Stimulated activated CD8-positive, alpha-beta memory T cell treated with anti-CD3 and anti-CD28 coated beads, Interleukin-15, amount 100 ng/mL, for 24 hours (primary cell): Measurements from ENCODE around the gene ACVR1B.

Source experiments
- DNase-seq: peaks from one replicate; pipeline ENCODE4 v3.0.0-alpha.2; 2020; ENCODE audit warnings: low read depth

ACVR1B gene

DNA sequence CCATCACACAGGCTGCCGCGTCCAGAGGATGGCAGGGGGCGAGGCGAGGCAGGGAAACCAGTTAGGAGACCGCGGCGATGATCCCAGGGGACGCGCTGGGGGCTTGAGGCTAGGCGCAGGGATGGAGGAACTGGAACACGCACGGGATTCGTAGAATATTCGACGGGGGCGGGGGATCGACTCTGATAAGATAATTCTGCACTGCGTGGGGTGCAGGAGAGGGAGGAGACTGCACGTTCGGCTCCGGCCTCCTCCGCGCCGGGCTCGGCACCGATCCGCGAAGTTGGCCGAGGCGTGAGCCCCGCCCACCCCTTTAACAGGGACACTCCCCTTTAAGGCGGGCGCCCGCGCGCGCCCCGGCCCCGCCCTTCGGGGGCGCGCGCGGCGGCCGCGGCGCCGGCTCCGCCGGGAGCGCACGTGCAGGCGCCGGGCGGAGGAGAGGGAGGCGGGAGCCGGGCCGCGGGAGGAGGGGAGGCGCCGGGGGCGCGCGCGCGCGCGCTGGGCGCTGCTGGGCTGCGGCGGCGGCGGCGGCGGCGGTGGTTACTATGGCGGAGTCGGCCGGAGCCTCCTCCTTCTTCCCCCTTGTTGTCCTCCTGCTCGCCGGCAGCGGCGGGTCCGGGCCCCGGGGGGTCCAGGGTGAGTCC lies at the start of gene ACVR1B:
TSS of gene ACVR1B (plus strand) at position 501 of the 644 bp plus-strand sequence. CDS start at position 546, 45 bp downstream.
- DNase-seq = peak; percentile 67

DNA sequence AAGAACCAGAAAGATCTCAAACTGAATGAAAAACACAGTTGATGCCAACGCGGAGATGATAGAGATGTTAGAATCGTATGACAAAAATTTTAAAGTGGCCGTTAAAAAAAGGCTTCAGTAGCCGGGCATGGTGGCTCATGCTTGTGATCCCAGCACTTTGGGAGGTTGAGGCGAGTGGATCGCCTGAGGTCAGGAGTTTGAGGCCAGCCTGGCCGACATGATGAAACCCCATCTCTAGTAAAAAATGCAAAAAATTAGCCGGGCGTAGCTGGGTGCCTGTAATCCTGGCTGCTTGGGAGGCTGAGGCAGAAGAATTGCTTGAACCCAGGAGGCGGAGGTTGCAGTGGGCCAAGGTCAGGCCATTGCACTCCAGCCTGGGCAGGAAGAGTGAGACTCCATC lies 49.6 kb upstream of the ACVR1B start:
- DNase-seq = no peak

DNA sequence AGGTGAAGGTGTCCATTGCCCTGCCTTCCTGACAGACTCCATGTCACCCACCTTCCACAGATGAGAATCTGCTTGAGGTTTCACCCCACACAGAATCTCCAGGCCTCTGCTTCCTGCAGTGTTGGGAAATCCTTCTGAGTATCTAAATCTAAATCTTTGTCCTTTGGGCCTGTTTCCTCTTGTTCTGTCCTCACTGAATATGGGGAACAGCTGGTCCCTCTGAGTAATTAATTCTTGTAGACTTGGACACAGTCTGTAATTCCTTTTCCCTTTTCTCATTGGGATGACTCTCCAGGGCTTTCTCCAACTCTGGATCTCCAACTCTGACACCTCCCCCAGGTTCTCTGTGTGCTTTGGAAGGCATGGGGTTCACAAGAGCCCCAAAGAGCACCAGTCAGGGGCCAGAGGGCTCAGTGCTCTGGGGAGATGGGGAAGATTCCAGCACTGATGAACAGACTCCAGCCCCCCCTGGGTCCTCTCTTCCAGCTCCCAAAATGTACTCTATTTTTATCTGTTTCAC lies 46.5 kb upstream of the ACVR1B start:
- DNase-seq = no peak

DNA sequence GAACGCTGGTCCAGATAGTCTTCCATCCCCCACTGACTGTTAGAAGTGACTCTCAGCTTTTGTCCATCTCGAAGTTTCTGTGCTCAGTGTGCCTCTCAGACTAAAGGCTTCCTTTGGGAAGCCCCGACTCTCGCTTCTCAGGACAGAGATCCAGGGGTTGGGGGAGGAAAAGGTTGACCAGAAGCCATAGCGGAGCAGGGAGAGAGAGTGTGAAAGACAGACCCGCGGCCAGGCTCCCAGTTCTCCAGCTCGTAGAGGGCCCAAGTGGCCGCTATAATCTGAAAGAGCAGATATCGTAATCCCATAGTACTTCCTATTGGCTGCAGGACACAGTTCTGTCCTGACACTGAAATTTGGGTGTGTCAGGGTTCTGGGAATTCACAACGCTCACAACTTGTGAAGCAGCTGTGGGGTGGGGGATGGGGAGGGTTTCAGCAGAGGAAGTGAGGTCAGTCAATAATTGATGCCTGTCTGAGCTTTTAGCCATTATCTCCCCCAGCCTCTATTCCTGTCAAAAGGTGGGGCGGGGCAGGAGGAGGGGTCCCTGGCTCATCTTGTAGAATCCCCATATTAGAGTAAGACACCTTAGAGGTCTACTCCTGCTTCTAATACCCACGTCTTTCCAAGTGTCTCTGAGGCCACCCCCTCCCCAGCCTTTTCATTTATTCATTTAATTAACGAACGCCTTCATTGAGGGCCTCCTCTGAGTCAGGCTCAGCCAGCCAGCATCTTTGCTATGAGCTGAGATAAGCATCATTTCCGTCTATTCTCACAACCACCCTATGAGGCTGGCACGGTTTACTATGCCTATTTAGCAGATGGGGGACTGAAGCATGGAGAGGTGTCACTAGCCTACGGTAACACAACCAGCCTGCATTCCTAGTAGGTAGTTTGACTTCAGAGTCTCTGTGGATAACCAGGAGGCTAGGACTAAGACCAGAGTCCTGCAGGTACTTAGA lies 45.7 kb upstream of the ACVR1B start:
- no peak for DNase-seq

DNA sequence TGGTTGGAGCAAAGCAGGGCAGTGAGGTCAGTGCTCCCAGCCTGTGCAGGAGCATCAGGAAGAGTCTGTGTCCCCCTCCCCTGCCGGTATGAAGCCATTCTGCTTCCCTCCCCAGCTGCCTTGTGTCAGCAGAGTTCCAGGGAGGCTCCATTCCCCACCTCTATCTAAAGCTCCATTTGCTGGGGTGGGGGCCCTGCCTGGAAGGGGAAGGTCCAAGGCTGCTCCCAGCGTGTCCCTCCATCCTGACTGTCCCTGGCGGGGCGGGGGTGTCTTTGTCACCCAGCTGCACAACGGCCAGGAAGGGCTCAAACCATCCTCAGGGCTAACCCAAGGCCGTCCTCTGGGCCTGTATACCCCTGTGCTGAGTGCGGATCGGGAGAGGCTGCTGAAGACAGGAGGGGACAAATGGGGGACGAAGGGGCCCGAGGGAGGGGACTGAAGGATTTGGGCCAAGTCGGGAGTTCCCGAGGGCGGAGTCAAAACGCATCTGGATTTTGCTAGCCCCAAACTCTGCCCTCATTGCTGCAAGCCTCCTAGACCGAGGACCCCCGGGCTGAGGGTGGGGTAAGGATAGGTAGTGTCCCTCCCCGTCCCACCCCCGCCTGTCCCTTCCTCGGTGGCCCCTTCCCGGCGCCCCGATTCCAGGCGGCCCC lies 44.9 kb upstream of the ACVR1B start:
- DNase-seq = no peak

DNA sequence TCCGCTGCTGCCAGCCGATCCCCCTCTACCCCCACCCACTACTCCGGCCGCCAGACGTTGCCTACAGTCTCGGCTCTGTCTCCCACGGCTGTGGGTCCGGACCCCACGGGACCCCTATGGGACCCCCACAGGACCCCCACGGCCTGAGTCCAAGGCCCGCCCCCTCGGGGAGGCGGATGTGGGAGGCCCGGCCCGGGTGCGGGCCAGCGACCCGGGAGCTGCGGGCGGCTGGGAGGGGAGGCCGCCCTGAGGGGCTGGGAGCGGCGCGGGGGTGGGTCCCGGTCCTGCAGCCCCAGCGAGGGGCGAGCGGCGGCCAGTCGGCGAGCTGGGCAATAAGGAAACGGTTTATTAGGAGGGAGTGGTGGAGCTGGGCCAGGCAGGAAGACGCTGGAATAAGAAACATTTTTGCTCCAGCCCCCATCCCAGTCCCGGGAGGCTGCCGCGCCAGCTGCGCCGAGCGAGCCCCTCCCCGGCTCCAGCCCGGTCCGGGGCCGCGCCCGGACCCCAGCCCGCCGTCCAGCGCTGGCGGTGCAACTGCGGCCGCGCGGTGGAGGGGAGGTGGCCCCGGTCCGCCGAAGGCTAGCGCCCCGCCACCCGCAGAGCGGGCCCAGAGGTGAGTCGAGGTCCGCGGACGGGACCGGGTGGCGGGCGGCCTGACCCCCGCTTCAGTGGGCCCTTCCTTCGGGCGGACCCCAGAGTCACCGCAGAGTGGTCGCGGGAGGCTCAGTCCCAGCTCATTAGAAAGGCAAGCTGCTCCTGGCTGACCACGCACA lies 44.2 kb upstream of the ACVR1B start, which contains the start of gene ACVRL1:
TSS of gene ACVRL1 (plus strand) at position 422 of the 773 bp plus-strand sequence. CDS start 4,971 bp downstream, outside the sequence.
- no peak for DNase-seq

DNA sequence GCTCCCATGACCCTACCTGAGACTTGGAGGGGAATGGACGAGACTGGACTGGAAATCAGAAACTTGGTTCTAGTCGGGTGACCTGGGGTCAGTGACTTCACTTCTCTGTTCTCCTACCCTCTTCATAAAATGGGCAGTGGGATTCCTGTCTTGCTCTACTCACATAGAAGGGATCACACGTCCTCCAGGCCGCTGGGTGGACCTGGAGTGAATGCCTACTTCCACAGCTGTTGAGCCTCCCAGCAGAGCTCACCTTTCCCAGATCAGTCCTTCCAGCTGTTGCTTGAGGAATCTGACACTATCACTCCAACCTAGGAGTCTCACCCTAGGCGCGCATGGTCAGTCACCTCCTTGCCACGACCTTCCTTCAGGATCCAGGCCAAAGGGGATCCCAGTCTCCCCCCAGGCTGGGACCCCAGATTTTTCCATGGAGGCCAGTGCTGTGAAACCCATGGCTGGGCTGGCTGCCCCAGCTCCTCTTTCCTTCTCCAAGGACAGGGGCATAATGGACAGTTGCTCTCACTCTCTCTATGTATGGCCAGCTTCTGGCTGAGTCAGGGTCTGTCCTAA lies 43.6 kb upstream of the ACVR1B start:
- no peak for DNase-seq

DNA sequence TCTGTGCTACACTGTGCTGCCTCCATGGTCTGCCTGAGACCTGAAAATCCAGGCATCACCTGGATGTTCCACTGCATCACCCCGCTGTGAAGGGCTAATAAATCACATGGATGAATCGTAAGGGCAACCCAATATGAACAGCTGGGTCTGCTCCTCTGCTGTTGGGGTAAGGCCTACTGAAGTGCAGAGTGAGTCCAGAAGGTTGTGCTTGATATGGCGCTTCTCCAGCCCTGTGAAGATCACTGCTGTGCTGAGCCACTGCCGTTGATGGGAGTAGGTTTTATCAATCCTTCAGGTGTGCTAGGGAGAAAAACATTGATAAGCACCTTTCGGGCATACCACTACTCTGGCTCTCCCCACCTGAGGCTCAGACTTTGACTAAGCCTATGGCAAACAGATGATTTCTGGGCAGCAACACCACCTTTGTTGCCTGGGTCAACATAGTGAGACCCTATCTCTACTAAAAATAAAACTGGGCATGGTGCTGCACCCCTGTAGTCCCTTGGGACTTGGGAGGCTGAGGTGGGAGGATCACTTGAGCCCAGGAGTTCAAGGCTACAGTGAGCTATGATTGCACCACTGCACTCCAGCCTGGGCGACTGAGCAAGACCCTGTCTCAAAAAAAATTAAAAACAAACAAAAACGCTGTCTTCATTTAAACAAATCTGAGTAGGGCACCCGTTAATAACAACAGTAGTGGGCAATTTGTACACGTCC lies 42.5 kb upstream of the ACVR1B start:
- DNase-seq = no peak

DNA sequence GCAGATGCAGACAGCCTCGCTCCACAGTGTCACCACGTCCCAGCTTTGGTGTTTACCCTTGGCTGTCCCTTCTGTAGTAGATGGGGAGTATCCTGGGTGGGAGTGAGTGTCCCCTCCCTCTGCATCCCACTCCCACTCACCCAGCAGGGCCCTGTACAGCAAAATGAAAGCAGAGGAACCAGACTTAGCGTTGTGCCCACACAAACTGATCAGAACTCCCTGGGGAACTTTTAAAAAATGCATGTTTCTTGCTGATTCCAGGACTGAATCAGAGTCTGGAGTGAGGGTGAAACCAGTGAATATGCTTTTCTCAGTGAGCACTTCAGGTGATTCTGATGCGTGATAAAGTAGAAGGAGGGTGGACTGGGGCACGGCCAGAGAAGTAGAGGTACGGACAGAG lies 41.3 kb upstream of the ACVR1B start:
- DNase-seq = no peak

DNA sequence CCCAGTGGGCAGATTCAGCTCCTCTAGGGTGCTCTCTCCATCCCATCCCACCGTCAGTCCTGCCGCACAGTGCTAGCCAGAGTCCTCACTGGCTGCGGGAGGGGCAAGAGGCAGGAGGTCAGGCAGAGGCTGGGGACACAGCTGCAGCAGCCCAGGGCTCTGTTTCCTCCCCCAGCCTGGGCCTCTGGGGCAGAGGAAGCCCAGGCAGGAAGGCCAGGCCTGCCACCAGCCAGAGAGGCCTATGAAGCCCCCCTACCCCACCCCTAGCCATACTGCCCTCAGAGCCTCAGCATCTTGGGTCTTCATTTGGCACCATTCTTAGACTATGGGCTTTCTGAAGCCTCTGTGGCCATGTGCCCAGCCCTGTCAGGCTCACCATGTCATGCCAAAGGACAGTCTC lies 40.8 kb upstream of the ACVR1B start:
- DNase-seq = no peak

DNA sequence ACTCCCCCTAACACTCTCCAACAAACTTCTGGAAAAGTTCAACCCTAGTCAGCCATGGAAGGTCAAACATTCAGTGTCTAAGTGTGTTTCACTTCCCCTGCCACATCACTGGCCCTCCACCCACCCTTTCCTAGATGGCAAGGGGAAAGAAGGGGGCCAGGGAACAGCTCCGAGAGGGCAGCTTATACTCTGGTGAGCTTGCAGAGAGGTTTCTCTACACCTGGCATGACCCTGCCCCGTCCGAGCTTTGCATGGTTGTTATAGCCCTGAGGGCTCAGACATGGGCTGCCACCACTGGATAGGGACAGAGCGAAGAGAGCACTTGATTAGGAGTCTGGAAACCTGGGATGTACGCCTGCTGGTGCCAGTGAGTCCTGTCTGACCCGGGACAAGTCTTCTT lies 40.2 kb upstream of the ACVR1B start:
- DNase-seq = no peak

DNA sequence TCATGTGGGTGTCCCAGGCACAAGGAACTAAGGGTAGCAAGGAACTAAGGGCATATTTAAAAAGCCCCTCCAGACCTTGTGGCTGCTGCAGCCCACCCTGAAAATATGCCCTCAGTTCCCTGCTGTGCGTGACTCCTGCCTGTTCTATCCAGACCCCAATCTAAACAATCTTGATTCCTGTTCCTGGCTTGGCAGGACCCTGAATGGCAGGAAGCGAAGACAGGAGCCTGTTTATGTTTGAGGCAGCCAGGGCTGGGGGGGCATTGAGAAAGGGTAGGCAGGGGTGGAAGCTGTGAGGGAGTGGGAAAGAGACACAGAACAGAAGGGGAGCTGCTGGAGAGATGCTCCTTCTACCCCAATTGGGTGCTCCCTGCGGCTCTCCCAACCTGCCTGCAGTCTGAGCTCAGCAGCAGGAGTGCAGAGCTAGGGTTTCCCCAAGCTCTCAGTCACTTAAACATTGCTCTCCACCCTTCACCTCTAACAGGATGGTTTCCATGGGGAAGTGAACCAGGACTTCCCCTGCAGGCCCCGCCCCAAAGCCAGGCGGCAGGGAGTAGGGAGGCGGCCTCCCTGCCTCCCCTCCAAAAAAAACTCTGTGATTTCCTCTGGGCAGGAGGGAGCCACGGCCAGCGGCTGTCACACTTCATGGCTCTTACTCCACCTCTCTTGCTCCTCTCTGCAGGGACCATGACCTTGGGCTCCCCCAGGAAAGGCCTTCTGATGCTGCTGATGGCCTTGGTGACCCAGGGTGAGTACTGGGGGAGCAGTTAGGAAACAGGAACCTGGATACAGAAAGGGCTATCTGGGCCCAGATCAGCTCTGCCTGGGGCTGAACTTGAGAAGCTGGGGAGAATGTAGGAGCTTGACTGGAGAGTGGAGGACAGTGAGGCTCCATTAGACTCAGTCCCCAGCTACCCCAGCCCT lies 39.4 kb upstream of the ACVR1B start:
- DNase-seq = no peak

DNA sequence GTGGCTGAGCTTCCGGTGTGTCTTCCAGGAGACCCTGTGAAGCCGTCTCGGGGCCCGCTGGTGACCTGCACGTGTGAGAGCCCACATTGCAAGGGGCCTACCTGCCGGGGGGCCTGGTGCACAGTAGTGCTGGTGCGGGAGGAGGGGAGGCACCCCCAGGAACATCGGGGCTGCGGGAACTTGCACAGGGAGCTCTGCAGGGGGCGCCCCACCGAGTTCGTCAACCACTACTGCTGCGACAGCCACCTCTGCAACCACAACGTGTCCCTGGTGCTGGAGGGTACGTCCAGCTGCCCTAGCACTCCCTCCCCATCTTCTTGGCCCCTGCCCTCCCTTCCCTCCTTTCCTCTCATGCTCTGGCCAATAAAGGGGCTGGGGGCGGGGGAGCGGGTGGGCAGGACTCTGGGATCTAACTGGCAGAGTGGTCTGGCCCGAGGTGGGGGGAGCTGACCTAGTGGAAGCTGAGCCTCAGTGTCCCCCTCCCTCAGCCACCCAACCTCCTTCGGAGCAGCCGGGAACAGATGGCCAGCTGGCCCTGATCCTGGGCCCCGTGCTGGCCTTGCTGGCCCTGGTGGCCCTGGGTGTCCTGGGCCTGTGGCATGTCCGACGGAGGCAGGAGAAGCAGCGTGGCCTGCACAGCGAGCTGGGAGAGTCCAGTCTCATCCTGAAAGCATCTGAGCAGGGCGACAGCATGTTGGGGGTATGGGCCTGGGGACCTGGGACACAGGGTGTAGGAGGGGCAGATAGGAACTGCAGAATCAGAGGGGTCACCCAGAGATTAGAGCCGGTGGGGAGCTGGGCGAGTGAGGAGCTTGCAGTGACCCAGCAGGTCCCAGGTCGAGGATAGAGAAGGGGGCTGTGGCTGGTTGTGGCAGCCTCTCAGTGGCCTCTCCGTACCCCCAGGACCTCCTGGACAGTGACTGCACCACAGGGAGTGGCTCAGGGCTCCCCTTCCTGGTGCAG lies 38.1 kb upstream of the ACVR1B start:
- DNase-seq = no peak

DNA sequence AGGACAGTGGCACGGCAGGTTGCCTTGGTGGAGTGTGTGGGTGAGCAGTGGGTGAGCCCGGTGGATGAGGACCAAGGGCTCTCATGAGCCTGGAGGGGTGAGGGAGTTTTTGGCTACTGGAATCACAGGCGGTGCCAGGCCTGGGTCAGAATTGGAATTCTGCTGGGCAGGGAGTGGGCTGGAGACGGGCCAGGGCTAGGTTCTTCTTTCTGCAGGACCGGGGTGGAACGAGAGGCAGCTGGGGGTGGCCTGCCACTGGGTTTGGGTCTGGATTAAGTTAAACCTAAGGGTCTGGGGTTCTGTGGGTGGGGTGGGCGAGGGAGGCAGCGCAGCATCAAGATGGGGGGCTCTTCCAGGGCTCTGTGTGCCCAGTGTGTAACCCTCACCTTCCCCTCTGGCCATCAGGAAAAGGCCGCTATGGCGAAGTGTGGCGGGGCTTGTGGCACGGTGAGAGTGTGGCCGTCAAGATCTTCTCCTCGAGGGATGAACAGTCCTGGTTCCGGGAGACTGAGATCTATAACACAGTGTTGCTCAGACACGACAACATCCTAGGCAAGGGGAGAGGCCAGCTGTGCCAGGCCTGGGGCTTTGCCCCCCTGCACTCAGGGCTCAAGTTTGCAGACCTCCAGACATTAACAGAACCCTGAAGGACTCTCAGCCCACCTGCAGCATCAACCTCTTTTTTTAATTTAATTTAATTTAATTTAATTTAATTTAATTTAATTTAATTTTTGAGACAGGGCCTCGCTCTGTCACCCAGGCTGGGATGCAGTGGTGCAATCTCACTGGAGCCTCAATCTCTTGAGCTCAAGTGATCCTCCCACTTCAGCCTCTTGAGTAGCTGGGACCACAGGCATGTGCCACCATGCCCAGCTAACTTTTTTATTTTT lies 37.2 kb upstream of the ACVR1B start:
- no peak for DNase-seq

DNA sequence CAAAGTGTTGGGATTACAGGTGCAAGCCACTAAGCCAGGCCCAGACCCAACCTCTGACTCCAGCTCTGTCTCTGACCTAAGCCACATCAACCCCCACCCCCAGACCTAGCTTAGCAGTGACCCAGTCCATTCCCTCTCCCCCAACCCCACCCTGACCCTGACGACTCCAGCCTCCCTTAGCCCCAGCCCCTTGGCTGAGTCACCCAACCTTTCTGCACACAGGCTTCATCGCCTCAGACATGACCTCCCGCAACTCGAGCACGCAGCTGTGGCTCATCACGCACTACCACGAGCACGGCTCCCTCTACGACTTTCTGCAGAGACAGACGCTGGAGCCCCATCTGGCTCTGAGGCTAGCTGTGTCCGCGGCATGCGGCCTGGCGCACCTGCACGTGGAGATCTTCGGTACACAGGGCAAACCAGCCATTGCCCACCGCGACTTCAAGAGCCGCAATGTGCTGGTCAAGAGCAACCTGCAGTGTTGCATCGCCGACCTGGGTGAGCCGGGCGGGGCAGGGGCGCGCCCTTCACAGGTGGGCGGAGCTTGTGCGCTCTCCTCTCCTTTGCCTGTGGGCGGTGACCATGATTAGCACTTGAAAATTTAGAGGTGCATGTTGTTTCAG lies 36.4 kb upstream of the ACVR1B start:
- DNase-seq = no peak

DNA sequence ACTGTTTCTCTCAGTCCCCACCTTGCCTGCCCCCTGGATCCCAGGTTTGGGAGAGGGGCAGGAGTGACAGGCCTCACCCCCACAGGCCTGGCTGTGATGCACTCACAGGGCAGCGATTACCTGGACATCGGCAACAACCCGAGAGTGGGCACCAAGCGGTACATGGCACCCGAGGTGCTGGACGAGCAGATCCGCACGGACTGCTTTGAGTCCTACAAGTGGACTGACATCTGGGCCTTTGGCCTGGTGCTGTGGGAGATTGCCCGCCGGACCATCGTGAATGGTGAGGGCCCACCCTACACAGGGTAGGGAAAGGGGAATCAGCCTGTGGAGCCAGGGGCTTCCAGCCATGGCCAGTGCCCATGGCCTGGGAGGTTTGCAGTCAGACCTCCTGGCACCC lies 35.5 kb upstream of the ACVR1B start:
- DNase-seq = no peak

DNA sequence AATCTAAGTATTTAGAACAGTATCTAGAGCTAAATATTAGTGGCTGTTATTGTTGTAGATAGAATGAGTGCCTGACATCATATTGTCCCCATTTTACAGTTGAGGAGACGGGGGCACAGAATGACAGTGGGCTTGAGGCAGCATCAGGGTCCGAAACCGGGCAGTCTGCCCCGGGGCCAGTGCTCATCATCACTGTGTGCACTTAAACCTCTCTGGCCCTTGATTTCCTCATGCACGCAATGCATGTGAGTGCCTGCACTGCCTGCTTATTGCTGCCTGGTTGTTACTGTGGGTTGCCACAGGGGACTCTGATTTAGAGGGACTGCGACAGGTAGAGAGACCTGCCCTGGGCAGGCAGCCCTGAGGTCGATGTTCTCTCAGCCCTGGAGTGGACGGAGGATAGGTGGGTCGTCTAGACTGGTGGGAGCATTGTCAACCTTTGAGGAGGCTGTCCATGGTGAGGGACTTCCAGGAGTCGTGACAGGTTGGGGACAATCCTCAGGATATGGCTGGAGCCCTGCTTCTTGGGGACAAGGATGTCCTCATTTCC lies 34.4 kb upstream of the ACVR1B start:
- DNase-seq = no peak
